SU-DHL-6 (cell line): Measurements from ENCODE around the gene SLC7A6OS.

Source experiments
- H2AFZ ChIP-seq: fragments of 200-600 bp; sonication (generic); 2 replicates; pipeline ENCODE4 v1.6.1; 2014; ENCODE audit warnings: low read depth, mild to moderate bottlenecking, moderate library complexity, mixed read lengths, antibody characterized with exemption, low read length; ENCODE audit not compliant: severe bottlenecking
- H3F3A ChIP-seq: fragments of 200-600 bp; shearing (Covaris generic); 2 replicates; pipeline ENCODE4 v1.6.0; 2016; ENCODE audit warnings: antibody characterized with exemption, mild to moderate bottlenecking; ENCODE audit not compliant: insufficient read depth
- H3K27ac ChIP-seq: fragments of 200-600 bp; sonication (generic); 2 replicates; pipeline ENCODE4 v1.5.1; 2016; ENCODE audit warnings: low read depth, mild to moderate bottlenecking, low read length, moderate library complexity, mixed read lengths
- H3K27me3 ChIP-seq: fragments of 200-600 bp; sonication (generic), shearing (Covaris generic); 2 replicates; pipeline ENCODE4 v1.6.0; 2014; ENCODE audit warnings: mild to moderate bottlenecking, low read length
- H3K36me3 ChIP-seq: fragments of 200-600 bp; sonication (generic); 2 replicates; pipeline ENCODE4 v1.6.1; 2014; ENCODE audit warnings: mild to moderate bottlenecking, low read length, mixed read lengths
- H3K4me2 ChIP-seq: fragments of 300-600, 200-600 bp; shearing (Covaris generic), sonication (generic); 2 replicates; pipeline ENCODE4 v1.6.0; 2014; ENCODE audit warnings: low read length, low read depth, mild to moderate bottlenecking; ENCODE audit not compliant: poor library complexity, severe bottlenecking
- H3K4me3 ChIP-seq: fragments of 200-600 bp; sonication (generic); 2 replicates; pipeline ENCODE4 v1.5.1; 2014; ENCODE audit warnings: antibody characterized with exemption, low read length, mild to moderate bottlenecking, mixed read lengths; ENCODE audit not compliant: insufficient read depth, poor library complexity, severe bottlenecking
- H3K79me2 ChIP-seq: fragments of 200-600 bp; sonication (generic); 2 replicates; pipeline ENCODE4 v1.6.1; 2014; ENCODE audit warnings: mild to moderate bottlenecking, low read length, moderate library complexity; ENCODE audit not compliant: insufficient read depth
- H3K9ac ChIP-seq: fragments of 200-600 bp; sonication (generic); 2 replicates; pipeline ENCODE4 v1.7.0; 2014; ENCODE audit warnings: mild to moderate bottlenecking, low read length
- H3K9me2 ChIP-seq: fragments of 200-600 bp; sonication (generic); replicated peaks from 2 replicates; pipeline ENCODE4 v1.6.1; 2014; ENCODE audit warnings: low read length; ENCODE audit not compliant: insufficient read depth
- H3K9me3 ChIP-seq: fragments of 200-600 bp; sonication (generic); 2 replicates; pipeline ENCODE4 v1.6.1; 2014; ENCODE audit warnings: low read length, mixed read lengths; ENCODE audit not compliant: insufficient read depth
- H4K20me1 ChIP-seq: fragments of 200-600 bp; sonication (generic); 2 replicates; pipeline ENCODE4 v1.6.1; 2014; ENCODE audit warnings: low read depth, mild to moderate bottlenecking, antibody characterized with exemption, low read length, moderate library complexity, mixed read lengths
- CTCF ChIP-seq: fragments of 200-600 bp; sonication (generic); IDR thresholded peaks from one replicate; pipeline ENCODE4 v1.5.1; 2017; ENCODE audit warnings: antibody characterized with exemption, mild to moderate bottlenecking, low read length, moderate library complexity; ENCODE audit not compliant: insufficient read depth, poor library complexity, severe bottlenecking
- EZH2phosphoT487 ChIP-seq: fragments of 200-600 bp; sonication (generic), shearing (Covaris generic); conservative IDR thresholded peaks from 2 replicates; pipeline ENCODE4 v1.6.1; 2018; ENCODE audit warnings: mild to moderate bottlenecking, antibody characterized with exemption, low read length, moderate library complexity, mixed read lengths

Gene SLC7A6OS

DNA sequence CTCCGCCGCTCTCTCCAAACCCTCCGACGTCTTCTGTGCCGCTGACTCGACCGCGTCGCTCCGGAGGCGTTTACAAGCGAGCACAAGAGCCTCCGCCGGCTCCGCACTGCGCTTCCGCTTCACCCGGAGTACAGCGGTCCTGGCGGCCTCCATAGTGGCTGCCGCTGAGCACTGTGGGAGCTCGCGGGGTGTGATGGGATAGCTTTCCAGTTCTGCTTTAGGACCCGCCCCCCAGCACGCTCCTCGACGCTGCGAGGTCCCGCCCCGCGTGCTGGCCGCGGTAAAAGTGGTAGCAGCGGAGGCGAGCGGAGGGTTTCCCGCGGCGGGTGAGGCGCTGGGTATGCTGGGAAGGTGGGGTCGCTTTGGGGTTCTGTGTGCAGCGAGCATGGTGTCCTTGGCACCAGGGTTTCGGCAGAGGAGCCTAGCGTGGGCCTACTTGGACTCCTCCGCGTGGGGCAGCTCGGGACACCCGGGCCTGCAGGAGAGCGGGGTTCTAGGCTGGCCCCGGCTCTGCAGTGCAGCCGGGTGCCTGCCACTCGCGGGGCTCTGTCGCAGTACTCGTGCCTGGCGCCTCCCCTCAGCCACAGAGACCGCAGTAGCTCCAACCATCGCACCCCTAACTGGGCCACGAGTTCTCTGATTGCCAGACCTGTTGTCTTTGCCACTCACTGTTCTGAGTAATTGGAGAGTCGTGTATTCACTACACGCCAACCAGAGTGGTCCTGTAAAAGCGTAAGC is at the start of gene SLC7A6OS, which contains the start of gene PRMT7:
SLC7A6OS (minus strand) TSS at position 173 of the 738 bp plus-strand sequence; CDS start at position 153, 20 bp downstream.
PRMT7 (plus strand) TSS at position 246 of the 738 bp plus-strand sequence. CDS start 4,961 bp downstream, outside the sequence.
- H4K20me1 ChIP-seq = no peaks in the 10 kb centered on the region

GRCh38 chr16:68359398-68360191 is 48.8 kb upstream of the SLC7A6OS start:
- Histone ChIP-seq H2AFZ (no peak overlapping the region), H3K4me3 (no peak overlapping the region), H3K9ac (no peak overlapping the region), H3K27me3 (no peaks in the 10 kb centered on the region), H3F3A (no peaks in the 10 kb centered on the region), H3K36me3 (no peaks in the 10 kb centered on the region), H3K79me2 (no peaks in the 10 kb centered on the region), H3K4me2 (no peak overlapping the region), H3K9me3 (no peaks in the 10 kb centered on the region), H3K27ac (no peak overlapping the region), H4K20me1 (no peaks in the 10 kb centered on the region), H3K9me2 (no peaks in the 10 kb centered on the region)
- TF ChIP-seq EZH2phosphoT487 (no peak), CTCF (no peak)

More for the DNA sequence above, at the start of gene SLC7A6OS, which contains the start of gene PRMT7:
- Histone ChIP-seq H3F3A (0 out of 2 replicates have a peak, but pooled peaks cover 7% of the 10 kb centered on the region), H3K9me3 (no peaks in the 10 kb centered on the region), H3K9ac (peak within 1 kb of the TSS; percentile 91), H3K36me3 (peaks cover 11% of the 10 kb centered on the region; the same call in 1 of the 2 replicates), H3K4me3 (peak within 1 kb of the TSS; percentile 80), H2AFZ (peak within 1 kb of the TSS; percentile 65), H3K79me2 (peaks cover 67% of the 10 kb centered on the region), H3K4me2 (peak within 1 kb of the TSS; percentile 95), H3K9me2 (no peaks in the 10 kb centered on the region), H3K27me3 (no peaks in the 10 kb centered on the region), H3K27ac (peak within 1 kb of the TSS; percentile 42)
- TF ChIP-seq EZH2phosphoT487 = no peak
- no peak for TF ChIP-seq CTCF

DNA sequence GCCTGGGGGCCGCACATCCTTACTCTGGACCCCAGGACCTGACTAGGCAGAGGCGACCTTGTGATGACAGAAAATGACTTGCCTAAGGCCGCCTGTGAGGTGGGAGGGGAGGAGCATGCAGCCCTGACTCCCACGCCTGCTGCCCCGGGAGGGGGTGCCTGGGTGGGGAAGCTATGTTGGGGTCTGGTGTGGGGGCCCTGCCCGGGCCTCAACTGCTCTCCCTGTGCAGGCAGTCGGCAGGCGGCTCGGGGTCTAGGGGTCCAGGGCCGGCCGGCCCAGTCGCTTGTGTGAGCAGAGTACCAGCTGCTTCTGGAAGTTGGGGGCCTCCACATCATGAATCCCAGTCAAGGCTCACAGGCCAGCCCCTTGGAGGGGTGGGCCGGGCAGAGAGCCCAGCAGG is 48.2 kb upstream of the SLC7A6OS start:
- Histone ChIP-seq H3K27ac (no peak overlapping the region), H4K20me1 (no peaks in the 10 kb centered on the region), H3K9me3 (no peaks in the 10 kb centered on the region), H3K27me3 (no peaks in the 10 kb centered on the region), H2AFZ (no peak overlapping the region), H3K36me3 (no peaks in the 10 kb centered on the region), H3F3A (no peaks in the 10 kb centered on the region), H3K79me2 (no peaks in the 10 kb centered on the region), H3K9ac (no peak overlapping the region), H3K9me2 (no peaks in the 10 kb centered on the region), H3K4me2 (no peak overlapping the region), H3K4me3 (no peak overlapping the region)
- TF ChIP-seq EZH2phosphoT487 (no peak), CTCF (no peak)
